ENCODE measurements around the gene SHANK2. TPM values are rescaled to one million over a fixed set of nuclear protein-coding genes. Genes with fewer than 3 reads are reported as not detected.

Gene SHANK2
- total and polyA plus RNA-seq, 2 donors (not counting 3 experiments of a cell fraction or from before 2014, with no cell fraction given): not detected

DNA sequence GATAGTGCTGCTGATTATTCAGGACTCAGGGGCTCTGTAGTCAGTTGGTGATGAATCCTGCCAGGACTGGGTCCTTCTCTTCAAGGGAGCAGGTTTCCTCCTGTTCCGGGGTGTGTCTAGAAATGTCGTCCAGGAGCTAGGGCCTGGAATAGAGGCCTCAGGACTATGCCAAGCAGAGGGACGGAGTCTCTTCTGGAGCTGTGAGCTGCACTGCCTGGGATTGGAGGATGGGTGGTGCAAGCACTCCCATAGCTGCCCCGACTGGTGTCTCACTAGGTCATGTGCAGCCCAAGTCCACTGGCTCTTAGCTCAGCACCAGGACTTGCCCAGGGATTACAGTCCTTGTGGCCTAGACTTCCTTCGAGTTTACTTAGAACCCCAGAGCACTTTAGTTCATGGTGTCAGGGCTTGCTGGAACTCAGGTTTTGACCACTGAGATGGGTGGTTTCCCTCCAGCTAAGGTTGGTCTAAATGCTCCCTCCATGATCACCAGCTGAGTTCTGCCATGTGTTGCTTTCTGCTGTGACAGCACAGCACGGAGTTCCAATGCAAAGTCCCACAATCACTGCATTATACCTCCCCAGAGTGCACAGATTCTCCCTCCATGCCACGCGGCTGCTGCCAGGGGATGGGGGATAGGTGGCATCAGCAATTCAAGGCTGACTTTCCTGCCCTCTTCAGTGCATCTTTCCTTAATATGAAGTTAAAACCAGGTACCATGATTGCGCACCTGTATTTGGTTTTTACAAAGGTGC lies 42.6 kb upstream of the SHANK2 start:
- intact Hi-C loops (cut with micrococcal nuclease): no loop called here

DNA sequence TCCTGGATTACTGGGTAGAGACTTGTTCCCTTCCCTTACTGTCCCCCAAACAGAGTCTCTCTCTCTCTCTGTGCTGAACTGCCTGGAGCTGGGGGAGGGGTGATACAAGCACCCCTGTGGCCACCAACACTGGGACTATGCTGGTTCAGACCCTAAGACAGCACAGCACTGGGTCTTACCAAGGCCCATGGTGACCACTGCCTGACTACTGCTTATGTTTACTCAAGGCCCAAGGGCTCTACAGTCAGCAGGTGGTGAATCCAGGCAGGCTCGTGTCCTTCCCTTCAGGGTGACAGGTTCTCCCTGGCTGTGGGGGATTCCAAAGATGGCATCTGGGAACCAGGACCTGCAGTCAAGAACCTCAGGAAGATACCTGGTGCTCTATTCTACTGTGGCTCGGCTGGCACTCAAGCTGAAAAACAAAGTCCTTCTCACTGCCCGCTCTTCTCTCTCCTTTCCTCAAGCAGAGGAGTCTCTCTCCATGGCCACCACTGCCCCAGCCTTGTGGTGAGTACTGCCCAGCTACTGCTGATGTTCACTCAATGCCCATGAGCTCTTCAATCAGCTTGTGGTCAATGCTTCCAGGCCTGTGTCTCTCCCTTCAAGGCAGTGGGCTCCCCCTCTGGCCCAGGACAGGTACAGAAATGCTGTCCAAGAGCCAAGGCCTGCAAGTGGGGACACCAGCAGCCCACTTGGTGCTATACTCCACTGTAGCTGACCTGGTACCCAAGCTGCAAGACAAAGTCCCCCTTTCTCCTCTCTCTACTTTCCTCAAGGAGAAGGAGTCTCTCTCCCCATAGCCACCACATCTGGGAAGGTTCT lies 41.8 kb upstream of the SHANK2 start:
- BruUV-seq (replicated peaks): no TSS peak
- no peak for FAIRE-seq

More for the DNA sequence above, 42.6 kb upstream of the SHANK2 start:
- Histone ChIP-seq H3K27me3 (ENCODE audit: control insufficient read depth in 2 of 2, insufficient read depth in 2 of 2, low read length in 2 of 2) (no peaks in the 10 kb centered on the region), H3K9me3 (replicated peaks; ENCODE audit: control insufficient read depth, insufficient read depth, low read length) (peaks cover 2% of the 10 kb centered on the region), H3K79me2 (ENCODE audit: control insufficient read depth, insufficient read depth, low read length) (no peaks in the 10 kb centered on the region), H4K20me1 (replicated peaks; ENCODE audit: control insufficient read depth, extremely low read depth, insufficient read depth, low read length) (no peaks in the 10 kb centered on the region), H3K4me2 (ENCODE audit: insufficient read depth, low read length) (no peak overlapping the region), H3K9ac (replicated peaks; ENCODE audit: extremely low read depth, insufficient read depth, low read length) (no peak overlapping the region), H3K4me1 (ENCODE audit: control insufficient read depth, extremely low read depth, insufficient read depth, low read length) (no peaks in the 10 kb centered on the region), H3K36me3 (ENCODE audit: control insufficient read depth in 2 of 2, extremely low read depth in 1 of 2, insufficient read depth in 2 of 2, low read length in 2 of 2) (no peaks in the 10 kb centered on the region), H2AFZ (ENCODE audit: low read depth, low read length) (no peak overlapping the region), H3K9me1 (replicated peaks; ENCODE audit: control insufficient read depth, extremely low read depth, insufficient read depth, low read length) (no peaks in the 10 kb centered on the region), H3K4me3 (replicated peaks in 1 of 3; ENCODE audit: insufficient read depth in 1 of 3, low read depth in 1 of 3, low read length in 3 of 3) (no peak overlapping the region), H3K27ac (ENCODE audit: insufficient read depth, low read depth, low read length) (no peak overlapping the region)
- TF ChIP-seq FOS (IDR thresholded peaks at IDR 0.05; ENCODE audit: borderline replicate concordance, insufficient read depth, low read length) (no peak), GATA2 (IDR thresholded peaks at IDR 0.05; ENCODE audit: insufficient read depth, insufficient read length, low read depth, low read length) (no peak), EZH2 (IDR thresholded peaks at IDR 0.05; ENCODE audit: borderline replicate concordance, low read depth, low read length, severe bottlenecking) (no peak)
- CTCF ChIA-PET: no interaction called here
- FAIRE-seq (no peak), DNase-seq (ENCODE audit: low read depth, low spot score) (no peak)
- no TSS peak for BruUV-seq (replicated peaks)
- dilution Hi-C loops (cut with MboI; ENCODE audit: extremely low pct_ligation_motif_present, low sequenced_read_pairs): no loop called here
- POLR2A ChIA-PET: no interaction called here

More for the DNA sequence above, 41.8 kb upstream of the SHANK2 start:
- POLR2A ChIA-PET: no interaction called here
- no peak overlapping the region for H3K4me2 ChIP-seq (ENCODE audit: insufficient read depth, low read length)
- H3K4me3 ChIP-seq (replicated peaks in 1 of 3; ENCODE audit: insufficient read depth in 1 of 3, low read depth in 1 of 3, low read length in 3 of 3): no peak overlapping the region
- no peaks in the 10 kb centered on the region for H3K9me1 ChIP-seq (replicated peaks; ENCODE audit: control insufficient read depth, extremely low read depth, insufficient read depth, low read length)
- H3K9me3 ChIP-seq (replicated peaks; ENCODE audit: control insufficient read depth, insufficient read depth, low read length): peaks cover 2% of the 10 kb centered on the region
- no peaks in the 10 kb centered on the region for H3K79me2 ChIP-seq (ENCODE audit: control insufficient read depth, insufficient read depth, low read length)
- TF ChIP-seq JUN (IDR thresholded peaks at IDR 0.05; ENCODE audit: borderline replicate concordance, insufficient read depth, insufficient read length, low read depth) (no peak), POLR2AphosphoS5 (IDR thresholded peaks at IDR 0.05; ENCODE audit: insufficient read depth, low read depth, low read length) (no peak), MYC (IDR thresholded peaks at IDR 0.05; ENCODE audit: low read depth, low read length) (no peak), GATA2 (IDR thresholded peaks at IDR 0.05; ENCODE audit: insufficient read depth, insufficient read length, low read depth, low read length) (no peak), EZH2 (IDR thresholded peaks at IDR 0.05; ENCODE audit: borderline replicate concordance, low read depth, low read length, severe bottlenecking) (no peak), POLR2A (IDR thresholded peaks at IDR 0.05; ENCODE audit: low read depth, low read length) (no peak), FOS (IDR thresholded peaks at IDR 0.05; ENCODE audit: borderline replicate concordance, insufficient read depth, low read length) (no peak)
- TF ChIP-seq, protein P1, sequence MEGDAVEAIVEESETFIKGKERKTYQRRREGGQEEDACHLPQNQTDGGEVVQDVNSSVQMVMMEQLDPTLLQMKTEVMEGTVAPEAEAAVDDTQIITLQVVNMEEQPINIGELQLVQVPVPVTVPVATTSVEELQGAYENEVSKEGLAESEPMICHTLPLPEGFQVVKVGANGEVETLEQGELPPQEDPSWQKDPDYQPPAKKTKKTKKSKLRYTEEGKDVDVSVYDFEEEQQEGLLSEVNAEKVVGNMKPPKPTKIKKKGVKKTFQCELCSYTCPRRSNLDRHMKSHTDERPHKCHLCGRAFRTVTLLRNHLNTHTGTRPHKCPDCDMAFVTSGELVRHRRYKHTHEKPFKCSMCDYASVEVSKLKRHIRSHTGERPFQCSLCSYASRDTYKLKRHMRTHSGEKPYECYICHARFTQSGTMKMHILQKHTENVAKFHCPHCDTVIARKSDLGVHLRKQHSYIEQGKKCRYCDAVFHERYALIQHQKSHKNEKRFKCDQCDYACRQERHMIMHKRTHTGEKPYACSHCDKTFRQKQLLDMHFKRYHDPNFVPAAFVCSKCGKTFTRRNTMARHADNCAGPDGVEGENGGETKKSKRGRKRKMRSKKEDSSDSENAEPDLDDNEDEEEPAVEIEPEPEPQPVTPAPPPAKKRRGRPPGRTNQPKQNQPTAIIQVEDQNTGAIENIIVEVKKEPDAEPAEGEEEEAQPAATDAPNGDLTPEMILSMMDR (IDR thresholded peaks at IDR 0.05; ENCODE audit: extremely low read depth in 1 of 2, insufficient read depth in 1 of 2, low read depth in 1 of 2, low read length in 2 of 2): no peak
- TF ChIP-seq, protein P2, sequence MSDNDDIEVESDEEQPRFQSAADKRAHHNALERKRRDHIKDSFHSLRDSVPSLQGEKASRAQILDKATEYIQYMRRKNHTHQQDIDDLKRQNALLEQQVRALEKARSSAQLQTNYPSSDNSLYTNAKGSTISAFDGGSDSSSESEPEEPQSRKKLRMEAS (IDR thresholded peaks at IDR 0.05; ENCODE audit: insufficient read depth, insufficient read length): no peak
- intact Hi-C loops (cut with micrococcal nuclease) (no loop called here), dilution Hi-C loops (cut with MboI; ENCODE audit: extremely low pct_ligation_motif_present, low sequenced_read_pairs) (no loop called here)
- no peaks in the 10 kb centered on the region for H3K4me1 ChIP-seq (ENCODE audit: control insufficient read depth, extremely low read depth, insufficient read depth, low read length)
- H2AFZ ChIP-seq (ENCODE audit: low read depth, low read length): no peak overlapping the region
- CTCF ChIA-PET: no interaction called here
- H3K27ac ChIP-seq (ENCODE audit: insufficient read depth, low read depth, low read length): no peak overlapping the region
- no peak for DNase-seq (ENCODE audit: low read depth, low spot score)
- H3K27me3 ChIP-seq (ENCODE audit: control insufficient read depth in 2 of 2, insufficient read depth in 2 of 2, low read length in 2 of 2): no peaks in the 10 kb centered on the region
- H4K20me1 ChIP-seq (replicated peaks; ENCODE audit: control insufficient read depth, extremely low read depth, insufficient read depth, low read length): no peaks in the 10 kb centered on the region
- no peak overlapping the region for H3K9ac ChIP-seq (replicated peaks; ENCODE audit: extremely low read depth, insufficient read depth, low read length)
- no peaks in the 10 kb centered on the region for H3K36me3 ChIP-seq (ENCODE audit: control insufficient read depth in 2 of 2, extremely low read depth in 1 of 2, insufficient read depth in 2 of 2, low read length in 2 of 2)

Measured in endothelial cell of umbilical vein (primary cell).